Measurements from ENCODE around the gene ANGEL2.

Gene ANGEL2

DNA sequence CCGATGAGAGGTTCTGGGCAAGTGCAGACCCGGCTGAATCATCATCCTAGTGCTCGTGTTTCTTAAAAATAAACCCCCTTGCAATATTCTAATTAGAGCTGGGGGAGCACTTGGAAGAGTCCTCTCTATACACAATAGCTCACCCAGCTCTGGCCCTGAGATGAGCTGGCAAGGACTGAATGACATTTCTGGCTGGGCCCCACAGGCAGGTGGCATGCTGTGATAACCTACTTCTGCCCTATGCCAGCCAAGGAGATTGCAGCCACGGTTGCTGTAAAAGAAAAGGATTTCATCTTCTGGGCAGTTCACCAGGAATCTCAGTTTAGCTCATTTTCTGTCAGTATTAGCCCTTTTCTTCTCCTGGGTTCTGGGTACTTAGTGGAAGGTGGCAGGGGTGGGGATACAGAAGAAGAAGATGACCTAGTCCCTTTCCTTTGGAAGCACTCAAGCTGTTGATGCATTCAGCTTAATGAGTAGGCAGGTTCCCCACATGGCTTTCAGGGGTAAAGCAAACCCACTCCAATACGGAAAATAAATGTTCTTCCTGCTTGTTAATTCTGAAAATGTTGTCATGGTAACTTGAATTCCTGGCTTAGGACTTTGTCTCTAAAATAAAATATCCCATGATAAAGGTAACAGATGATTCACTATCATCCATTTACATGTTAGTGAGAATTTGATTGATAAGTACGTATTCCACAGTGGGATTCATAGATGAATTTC lies 33.1 kb downstream of the ANGEL2 start:
- H3K27ac ChIP-seq (ENCODE audit: low read length) = no peak overlapping the region
- H3K4me1 ChIP-seq (ENCODE audit: control insufficient read depth in 1 of 2, insufficient read depth in 2 of 2, low read length in 2 of 2) = peaks cover 0 to 6% of the 10 kb centered on the region in 2 donors

GRCh38 chr1:212981571-212982328 lies 33.9 kb downstream of the ANGEL2 start:
- Histone ChIP-seq H3K4me1 (ENCODE audit: control insufficient read depth in 1 of 2, insufficient read depth in 2 of 2, low read length in 2 of 2) (peaks cover 0 to 6% of the 10 kb centered on the region in 2 donors), H3K9me3 (ENCODE audit: control insufficient read depth in 1 of 2, low read length in 2 of 2) (no peaks in the 10 kb centered on the region), H3K36me3 (ENCODE audit: control insufficient read depth in 1 of 2, insufficient read depth in 2 of 2, low read length in 2 of 2) (no peaks in the 10 kb centered on the region), H3K4me3 (ENCODE audit: low read depth in 1 of 2, low read length in 2 of 2) (no peak overlapping the region), H3K27ac (ENCODE audit: low read length) (no peak overlapping the region), H3K27me3 (ENCODE audit: low read depth, low read length) (no peaks in the 10 kb centered on the region)

More for the DNA sequence above, 33.1 kb downstream of the ANGEL2 start:
- Histone ChIP-seq H3K4me3 (ENCODE audit: low read depth in 1 of 2, low read length in 2 of 2) (no peak overlapping the region), H3K27me3 (ENCODE audit: low read depth, low read length) (no peaks in the 10 kb centered on the region), H3K9me3 (ENCODE audit: control insufficient read depth in 1 of 2, low read length in 2 of 2) (no peaks in the 10 kb centered on the region), H3K36me3 (ENCODE audit: control insufficient read depth in 1 of 2, insufficient read depth in 2 of 2, low read length in 2 of 2) (no peaks in the 10 kb centered on the region)

GRCh38 chr1:212981025-212981495 lies 34.6 kb downstream of the ANGEL2 start:
- no peaks in the 10 kb centered on the region for H3K27me3 ChIP-seq (ENCODE audit: low read depth, low read length)
- H3K27ac ChIP-seq (ENCODE audit: low read length) = no peak overlapping the region
- H3K4me1 ChIP-seq (ENCODE audit: control insufficient read depth in 1 of 2, insufficient read depth in 2 of 2, low read length in 2 of 2) = peaks cover 0 to 6% of the 10 kb centered on the region in 2 donors

GRCh38 chr1:212980123-212980785 lies 35.4 kb downstream of the ANGEL2 start:
- Histone ChIP-seq H3K36me3 (ENCODE audit: control insufficient read depth in 1 of 2, insufficient read depth in 2 of 2, low read length in 2 of 2) (no peaks in the 10 kb centered on the region), H3K4me3 (ENCODE audit: low read depth in 1 of 2, low read length in 2 of 2) (no peak overlapping the region), H3K27me3 (ENCODE audit: low read depth, low read length) (no peaks in the 10 kb centered on the region), H3K9me3 (ENCODE audit: control insufficient read depth in 1 of 2, low read length in 2 of 2) (no peaks in the 10 kb centered on the region), H3K4me1 (ENCODE audit: control insufficient read depth in 1 of 2, insufficient read depth in 2 of 2, low read length in 2 of 2) (peaks cover 0 to 6% of the 10 kb centered on the region in 2 donors), H3K27ac (ENCODE audit: low read length) (no peak overlapping the region)

More at GRCh38 chr1:212981025-212981495, 34.6 kb downstream of the ANGEL2 start:
- no peaks in the 10 kb centered on the region for H3K36me3 ChIP-seq (ENCODE audit: control insufficient read depth in 1 of 2, insufficient read depth in 2 of 2, low read length in 2 of 2)
- no peaks in the 10 kb centered on the region for H3K9me3 ChIP-seq (ENCODE audit: control insufficient read depth in 1 of 2, low read length in 2 of 2)
- no peak overlapping the region for H3K4me3 ChIP-seq (ENCODE audit: low read depth in 1 of 2, low read length in 2 of 2)

DNA sequence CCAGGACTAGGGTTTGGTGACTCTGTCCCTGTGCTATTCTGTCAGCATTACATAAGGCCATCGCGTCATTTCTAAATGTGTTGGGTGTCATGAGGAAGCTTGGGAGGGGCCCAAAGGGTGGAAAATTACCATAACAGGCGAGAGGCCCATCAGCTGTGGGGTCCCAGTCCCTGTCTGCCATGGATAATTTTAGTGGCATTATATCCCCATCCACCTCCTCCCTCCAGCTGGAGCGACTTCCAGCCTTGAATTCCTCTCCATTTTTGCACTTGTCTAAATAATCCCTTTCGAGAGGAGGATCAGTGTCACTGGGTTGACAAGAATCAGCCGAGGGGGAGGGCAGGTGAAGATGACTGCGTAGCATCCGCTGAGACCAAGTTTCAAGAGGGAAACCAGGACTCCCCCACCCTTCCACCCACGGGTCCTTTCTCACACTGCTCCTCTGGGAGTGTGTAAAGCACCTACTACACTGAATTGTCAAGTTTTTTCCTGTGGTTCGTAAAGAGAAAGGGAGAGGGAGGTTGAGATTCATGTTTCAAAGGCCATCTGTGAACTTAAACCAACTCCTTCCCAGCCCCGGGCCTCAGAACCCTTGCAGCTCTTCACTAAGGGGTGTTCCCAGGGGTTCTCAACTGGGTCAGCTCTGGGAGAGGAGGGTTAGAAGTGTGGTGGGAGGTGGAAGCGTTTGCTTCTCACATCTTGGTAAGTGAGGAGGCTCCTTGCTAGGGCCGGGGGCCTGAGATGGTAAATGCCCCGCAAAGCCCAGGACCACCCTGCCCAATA lies 36.1 kb downstream of the ANGEL2 start:
- Histone ChIP-seq H3K4me1 (ENCODE audit: control insufficient read depth in 1 of 2, insufficient read depth in 2 of 2, low read length in 2 of 2) (peaks cover 0 to 6% of the 10 kb centered on the region in 2 donors), H3K27me3 (ENCODE audit: low read depth, low read length) (no peaks in the 10 kb centered on the region), H3K27ac (ENCODE audit: low read length) (no peak overlapping the region)

GRCh38 chr1:212977781-212978645 lies 37.7 kb downstream of the ANGEL2 start:
- H3K27me3 ChIP-seq (ENCODE audit: low read depth, low read length) = no peaks in the 10 kb centered on the region
- no peak overlapping the region for H3K27ac ChIP-seq (ENCODE audit: low read length)
- no peaks in the 10 kb centered on the region for H3K9me3 ChIP-seq (ENCODE audit: control insufficient read depth in 1 of 2, low read length in 2 of 2)
- H3K36me3 ChIP-seq (ENCODE audit: control insufficient read depth in 1 of 2, insufficient read depth in 2 of 2, low read length in 2 of 2) = no peaks in the 10 kb centered on the region
- no peak overlapping the region for H3K4me3 ChIP-seq (ENCODE audit: low read depth in 1 of 2, low read length in 2 of 2)
- peaks cover 0 to 6% of the 10 kb centered on the region in 2 donors for H3K4me1 ChIP-seq (ENCODE audit: control insufficient read depth in 1 of 2, insufficient read depth in 2 of 2, low read length in 2 of 2)

More for the DNA sequence above, 36.1 kb downstream of the ANGEL2 start:
- H3K9me3 ChIP-seq (ENCODE audit: control insufficient read depth in 1 of 2, low read length in 2 of 2) = no peaks in the 10 kb centered on the region
- no peak overlapping the region for H3K4me3 ChIP-seq (ENCODE audit: low read depth in 1 of 2, low read length in 2 of 2)
- no peaks in the 10 kb centered on the region for H3K36me3 ChIP-seq (ENCODE audit: control insufficient read depth in 1 of 2, insufficient read depth in 2 of 2, low read length in 2 of 2)

DNA sequence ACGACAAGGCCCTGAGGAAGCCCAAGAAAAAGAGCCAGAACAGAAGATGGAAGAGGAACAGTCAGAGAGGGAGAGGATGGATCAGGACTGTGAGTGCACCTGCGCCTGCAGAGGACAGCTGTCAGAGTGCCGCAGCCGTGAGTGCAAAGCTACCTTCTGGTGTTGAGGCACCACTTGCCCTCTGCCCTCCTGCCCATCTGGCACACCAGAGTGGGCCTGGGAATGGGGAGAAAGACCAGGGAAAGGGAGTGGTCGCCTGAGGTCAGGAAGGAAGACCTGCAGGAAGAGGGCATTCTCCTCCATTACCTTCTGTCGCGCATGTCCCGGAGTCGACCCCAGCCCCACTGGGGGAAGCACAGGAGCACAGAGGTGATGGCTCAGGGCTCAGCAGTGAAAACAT lies 39.1 kb downstream of the ANGEL2 start:
- Histone ChIP-seq H3K4me1 (ENCODE audit: control insufficient read depth in 1 of 2, insufficient read depth in 2 of 2, low read length in 2 of 2) (peaks cover 0 to 6% of the 10 kb centered on the region in 2 donors), H3K4me3 (ENCODE audit: low read depth in 1 of 2, low read length in 2 of 2) (no peak overlapping the region), H3K9me3 (ENCODE audit: control insufficient read depth in 1 of 2, low read length in 2 of 2) (no peaks in the 10 kb centered on the region), H3K36me3 (ENCODE audit: control insufficient read depth in 1 of 2, insufficient read depth in 2 of 2, low read length in 2 of 2) (no peaks in the 10 kb centered on the region), H3K27me3 (ENCODE audit: low read depth, low read length) (no peaks in the 10 kb centered on the region), H3K27ac (ENCODE audit: low read length) (no peak overlapping the region)

- no peaks in the 10 kb centered on the region for H3K27me3 ChIP-seq (ENCODE audit: low read depth, low read length)
- no peak overlapping the region for H3K27ac ChIP-seq (ENCODE audit: low read length)
- H3K4me3 ChIP-seq (ENCODE audit: low read depth in 1 of 2, low read length in 2 of 2) = no peak overlapping the region
These were observed 40.4 kb downstream of the ANGEL2 start for GRCh38 chr1:212975111-212975918.

GRCh38 chr1:212974711-212975110 lies 41.0 kb downstream of the ANGEL2 start:
- H3K4me1 ChIP-seq (ENCODE audit: control insufficient read depth in 1 of 2, insufficient read depth in 2 of 2, low read length in 2 of 2) = no peaks in the 10 kb centered on the region
- no peaks in the 10 kb centered on the region for H3K27me3 ChIP-seq (ENCODE audit: low read depth, low read length)
- no peaks in the 10 kb centered on the region for H3K36me3 ChIP-seq (ENCODE audit: control insufficient read depth in 1 of 2, insufficient read depth in 2 of 2, low read length in 2 of 2)
- no peaks in the 10 kb centered on the region for H3K9me3 ChIP-seq (ENCODE audit: control insufficient read depth in 1 of 2, low read length in 2 of 2)
- H3K4me3 ChIP-seq (ENCODE audit: low read depth in 1 of 2, low read length in 2 of 2) = no peak overlapping the region
- no peak overlapping the region for H3K27ac ChIP-seq (ENCODE audit: low read length)

More at GRCh38 chr1:212975111-212975918, 40.4 kb downstream of the ANGEL2 start:
- Histone ChIP-seq H3K4me1 (ENCODE audit: control insufficient read depth in 1 of 2, insufficient read depth in 2 of 2, low read length in 2 of 2) (no peaks in the 10 kb centered on the region), H3K9me3 (ENCODE audit: control insufficient read depth in 1 of 2, low read length in 2 of 2) (no peaks in the 10 kb centered on the region), H3K36me3 (ENCODE audit: control insufficient read depth in 1 of 2, insufficient read depth in 2 of 2, low read length in 2 of 2) (no peaks in the 10 kb centered on the region)

Measured in muscle layer of duodenum (tissue), 2 donors.